Measurements from ENCODE around the gene FBXO5.

Gene FBXO5

GRCh38 chr6:152922706-152923105 is 60.1 kb downstream of the FBXO5 start:
- TF ChIP-seq CTCF (IDR thresholded peaks at IDR 0.05; ENCODE audit: low read depth, low read length), result no peak
- H3K4me3 ChIP-seq (ENCODE audit: low read depth, low read length), result no peak overlapping the region
- in situ Hi-C loops (cut with HindIII; ENCODE audit: low sequenced_read_pairs), result no loop called here
- DNase-seq (ENCODE audit: low read depth, low spot score), result no peak

Measured in astrocyte of the spinal cord (primary cell).